HEK293T (cell line): Measurements from ENCODE around the gene CD3G.

Source experiments
- BHLHE40 ChIP-seq: fragments of 450-650 bp; IDR thresholded peaks from 2 replicates; pipeline ENCODE4 v1.6.1; 2016; ENCODE audit warnings: mild to moderate bottlenecking, moderate library complexity, borderline replicate concordance
- CTBP1 ChIP-seq: fragments of 450-650 bp; IDR thresholded peaks from 2 replicates; pipeline ENCODE4 v1.6.1; 2016; ENCODE audit warnings: borderline replicate concordance
- FOXK2 ChIP-seq: fragments of 450-650 bp; IDR thresholded peaks from 2 replicates; pipeline ENCODE4 v1.6.1; 2016; ENCODE audit warnings: mild to moderate bottlenecking
- LEF1 ChIP-seq: fragments of 450-650 bp; IDR thresholded peaks from 2 replicates; pipeline ENCODE4 v1.6.1; 2017; ENCODE audit warnings: mild to moderate bottlenecking, borderline replicate concordance
- NFRKB ChIP-seq: fragments of 450-650 bp; IDR thresholded peaks from 2 replicates; pipeline ENCODE4 v1.6.1; 2016; ENCODE audit warnings: mild to moderate bottlenecking, moderate library complexity
- SP1 ChIP-seq: fragments of 450-650 bp; IDR thresholded peaks from 2 replicates; pipeline ENCODE4 v1.6.1; 2017
- TARDBP ChIP-seq: fragments of 450-650 bp; IDR thresholded peaks from 2 replicates; pipeline ENCODE4 v1.6.1; 2016

GRCh38 chr11:118310781-118311485 lies 33.2 kb upstream of the CD3G start:
- no peak for TF ChIP-seq NFRKB
- no peak for TF ChIP-seq LEF1
- TF ChIP-seq BHLHE40, result no peak
- TF ChIP-seq FOXK2, result no peak
- TF ChIP-seq CTBP1, result no peak
- TF ChIP-seq SP1, result no peak
- no peak for TF ChIP-seq TARDBP
